PC-3 (cell line): ENCODE measurements around the gene ENTREP1. TPM values are rescaled to one million over a fixed set of nuclear protein-coding genes. Genes with fewer than 3 reads are reported as not detected.

Source experiments
- ATAC-seq: fragments of 200-7000 bp; cut with Tn5 transposase; 2 replicates; pipeline ENCODE4 v1.9.1; 2020; ENCODE audit warnings: mild to moderate bottlenecking, moderate library complexity
- BruUV-seq: library from RNA; stranded (reverse); fragments of 400-500 nt; replicated peaks from 2 replicates; lab custom pipeline; 2021; lab: Mats Ljungman, UMichigan
- CTCF ChIA-PET: fragments of 300-600 bp; sonication (Branson Sonifier 250); formaldehyde crosslinking; loops from one replicate; lab custom pipeline; 2022; ENCODE audit warnings: antibody characterized with exemption; lab: Charles Lee
- POLR2A ChIA-PET: fragments of 300-600 bp; sonication (Branson Sonifier 250); formaldehyde crosslinking; loops from one replicate; lab custom pipeline; 2022; ENCODE audit warnings: antibody characterized with exemption; ENCODE audit not compliant: unreplicated experiment; lab: Charles Lee
- DNase-seq: peaks from one replicate; pipeline ENCODE4 v3.0.0-alpha.2; 2015
- H2AFZ ChIP-seq: fragments of 300-600 bp; sonication (generic); 2 replicates; pipeline ENCODE4 v1.6.0; 2016; ENCODE audit warnings: antibody characterized with exemption, low read length
- H3F3A ChIP-seq: fragments of 300-600 bp; sonication (generic); one replicate; pipeline ENCODE4 v1.6.0; 2017; ENCODE audit warnings: antibody characterized with exemption, low read length, control low read depth, mild to moderate bottlenecking; ENCODE audit not compliant: unreplicated experiment
- H3K27ac ChIP-seq: fragments of 300-600 bp; sonication (generic); 2 replicates; pipeline ENCODE4 v1.5.1; 2016; ENCODE audit warnings: mild to moderate bottlenecking, low read length
- H3K27me3 ChIP-seq: fragments of 300-600 bp; sonication (generic); 2 replicates; pipeline ENCODE4 v1.6.1; 2016; ENCODE audit warnings: low read length, mixed read lengths
- H3K36me3 ChIP-seq: fragments of 300-600 bp; sonication (generic); 2 replicates; pipeline ENCODE4 v1.6.1; 2016; ENCODE audit warnings: low read depth, mixed run types, low read length, mixed read lengths
- H3K4me1 ChIP-seq: fragments of 300-600 bp; sonication (generic); 2 replicates; pipeline ENCODE4 v1.5.1; 2016; ENCODE audit warnings: low read length; ENCODE audit not compliant: insufficient read depth
- H3K4me2 ChIP-seq: fragments of 300-600 bp; sonication (generic); 2 replicates; pipeline ENCODE4 v1.6.0; 2016; ENCODE audit warnings: low read length
- H3K4me3 ChIP-seq: fragments of 300-600 bp; sonication (generic); 2 replicates; pipeline ENCODE4 v1.5.1; 2016; ENCODE audit warnings: mild to moderate bottlenecking, low read length, mixed read lengths
- H3K79me2 ChIP-seq: fragments of 300-600 bp; sonication (generic); 2 replicates; pipeline ENCODE4 v1.6.1; 2017; ENCODE audit warnings: low read length, mixed read lengths
- H3K9ac ChIP-seq: fragments of 300-600 bp; sonication (generic); 2 replicates; pipeline ENCODE4 v1.6.0; 2016; ENCODE audit warnings: mild to moderate bottlenecking, low read length
- H3K9me2 ChIP-seq: fragments of 300-600 bp; sonication (generic); replicated peaks from 2 replicates; pipeline ENCODE4 v1.6.1; 2016; ENCODE audit warnings: mixed run types, low read length, mixed read lengths
- H3K9me3 ChIP-seq: fragments of 300-600 bp; sonication (generic); 2 replicates; pipeline ENCODE4 v1.6.1; 2016; ENCODE audit warnings: low read length, mixed read lengths
- H4K20me1 ChIP-seq: fragments of 300-600 bp; sonication (generic); 2 replicates; pipeline ENCODE4 v1.6.1; 2016; ENCODE audit warnings: low read length, mixed read lengths
- CTCF ChIP-seq: fragments of 300-600 bp; sonication (generic); conservative IDR thresholded peaks from 2 replicates; pipeline ENCODE4 v1.5.1; 2017; ENCODE audit warnings: antibody characterized with exemption, low read depth, mild to moderate bottlenecking, low read length
- EZH2 ChIP-seq: fragments of 300-600 bp; sonication (generic); IDR thresholded peaks from one replicate; pipeline ENCODE4 v1.6.1; 2017; ENCODE audit warnings: antibody characterized with exemption, mild to moderate bottlenecking, low read length; ENCODE audit not compliant: unreplicated experiment
- EZH2phosphoT487 ChIP-seq: fragments of 300-600 bp; sonication (generic); IDR thresholded peaks from 2 replicates; pipeline ENCODE4 v1.6.1; 2018; ENCODE audit warnings: mild to moderate bottlenecking, antibody characterized with exemption, low read length, borderline replicate concordance
- intact Hi-C: fragments of 100-400 bp; cut with micrococcal nuclease; formaldehyde crosslinking; loops from 2 replicates; pipeline ENCODE4 v1.9.0; 2023
- total RNA-seq: library from RNA; depleted of rRNA; stranded (reverse); fragments of >200 nt; gene quantifications from 2 replicates; pipeline ENCODE4 v1.2.3, GENCODE V29; 2014

ENTREP1 gene
- total RNA-seq, 1 experiment from 2014 or later = 0.36 TPM

DNA sequence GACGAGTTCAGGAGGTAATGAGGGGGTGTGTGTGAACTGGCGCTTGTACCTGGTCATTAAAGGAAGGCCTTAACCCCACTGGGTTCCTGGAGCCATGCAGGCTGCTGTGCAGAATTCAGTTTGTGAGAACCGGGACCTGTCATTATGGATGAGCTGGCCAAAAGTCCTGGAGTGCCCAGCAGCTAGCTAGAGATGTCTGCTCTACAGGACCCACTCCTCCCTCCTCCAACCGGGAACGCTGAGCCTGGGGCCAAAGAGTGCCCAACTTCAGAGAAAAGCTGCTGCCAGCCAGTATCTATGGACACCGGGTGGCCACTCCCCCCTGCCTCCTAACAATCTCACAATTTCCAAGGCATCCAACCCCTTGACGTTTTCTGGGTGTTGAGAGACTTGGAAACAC, 1.2 kb downstream of the ENTREP1 start:
- DNase-seq (no peak), ATAC-seq (no peak)
- no peak overlapping the region for H3K4me3 ChIP-seq
- no peak overlapping the region for H2AFZ ChIP-seq
- H3K4me2 ChIP-seq = no peak overlapping the region
- peaks cover 28% of the 10 kb centered on the region for H3K27me3 ChIP-seq
- no peaks in the 10 kb centered on the region for H3K36me3 ChIP-seq
- H3K9ac ChIP-seq = no peak overlapping the region
- ChIA-PET POLR2A (no interaction called here), CTCF (no interaction called here)
- no peaks in the 10 kb centered on the region for H3K9me3 ChIP-seq
- no peaks in the 10 kb centered on the region for H3K4me1 ChIP-seq
- intact Hi-C loops = no loop called here
- no peaks in the 10 kb centered on the region for H3K79me2 ChIP-seq
- H4K20me1 ChIP-seq = no peaks in the 10 kb centered on the region
- H3K9me2 ChIP-seq = no peaks in the 10 kb centered on the region
- TF ChIP-seq CTCF (no peak), EZH2phosphoT487 (no peak), EZH2 (no peak)
- BruUV-seq = no TSS peak
- no peaks in the 10 kb centered on the region for H3F3A ChIP-seq
- H3K27ac ChIP-seq = no peak overlapping the region

DNA sequence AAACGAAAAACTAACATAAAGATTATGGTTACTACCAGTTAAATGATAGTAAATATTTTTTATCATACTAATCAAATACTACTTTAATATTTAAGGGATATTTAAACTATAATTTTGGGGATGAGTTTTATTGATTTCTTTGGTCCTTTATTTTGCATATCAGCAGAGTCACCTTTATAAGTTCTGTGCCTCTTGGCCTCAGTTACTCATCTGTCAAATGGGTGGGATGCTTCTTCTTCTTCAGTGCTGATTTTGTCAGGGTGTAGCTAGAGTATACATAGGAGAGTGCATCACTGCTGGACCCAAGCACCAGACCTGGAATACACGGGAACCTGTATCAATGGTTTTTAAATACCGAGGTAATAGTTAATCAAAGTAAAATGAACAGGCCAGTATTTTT, 5.6 kb downstream of the ENTREP1 start:
- intact Hi-C loops = no loop called here
- CTCF ChIA-PET = no interaction called here
- Histone ChIP-seq H3K9me2 (no peaks in the 10 kb centered on the region), H3K9ac (no peak overlapping the region), H3K4me2 (no peak overlapping the region), H3K36me3 (no peaks in the 10 kb centered on the region), H3K9me3 (no peaks in the 10 kb centered on the region), H3K4me3 (no peak overlapping the region), H4K20me1 (no peaks in the 10 kb centered on the region), H3K27me3 (peaks cover 16% of the 10 kb centered on the region), H3F3A (no peaks in the 10 kb centered on the region), H3K27ac (no peak overlapping the region), H3K79me2 (no peaks in the 10 kb centered on the region), H2AFZ (no peak overlapping the region), H3K4me1 (no peaks in the 10 kb centered on the region)
- DNase-seq (no peak), ATAC-seq (no peak)
- TF ChIP-seq CTCF (no peak), EZH2 (no peak), EZH2phosphoT487 (no peak)
- POLR2A ChIA-PET = no interaction called here
- BruUV-seq = no TSS peak

DNA sequence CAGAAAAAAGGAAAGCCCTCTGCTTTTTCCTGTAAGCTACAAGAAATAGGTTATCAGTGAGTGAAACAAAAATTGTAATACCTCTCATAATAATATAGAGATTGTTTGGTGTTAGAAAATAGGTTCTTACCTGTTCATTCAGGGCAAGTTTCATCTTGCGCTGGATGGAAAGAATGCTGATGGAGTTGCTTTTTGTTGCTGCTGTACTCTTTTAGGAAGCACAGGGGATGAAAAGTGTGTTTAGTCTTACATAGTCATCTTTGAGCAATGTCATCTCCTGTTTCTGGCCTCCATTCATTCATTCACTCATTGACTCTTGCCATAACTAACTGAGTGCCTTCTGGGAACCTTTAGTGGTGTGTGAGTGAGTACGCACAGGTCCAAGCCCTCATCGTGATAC, 6.4 kb downstream of the ENTREP1 start:
- no peak for ATAC-seq
- no peak for DNase-seq
- no TSS peak for BruUV-seq
- no peak overlapping the region for H3K27ac ChIP-seq
- no peak overlapping the region for H3K4me3 ChIP-seq
- no peaks in the 10 kb centered on the region for H3K4me1 ChIP-seq
- no peaks in the 10 kb centered on the region for H3K9me3 ChIP-seq
- no peaks in the 10 kb centered on the region for H4K20me1 ChIP-seq
- ChIA-PET CTCF (no interaction called here), POLR2A (no interaction called here)
- no peak for TF ChIP-seq EZH2phosphoT487
- TF ChIP-seq CTCF = no peak
- TF ChIP-seq EZH2 = no peak
- no peak overlapping the region for H2AFZ ChIP-seq
- peaks cover 8% of the 10 kb centered on the region; the same call in 1 of the 2 replicates for H3K27me3 ChIP-seq
- no peaks in the 10 kb centered on the region for H3K9me2 ChIP-seq
- no peaks in the 10 kb centered on the region for H3K79me2 ChIP-seq
- no peaks in the 10 kb centered on the region for H3K36me3 ChIP-seq
- no peak overlapping the region for H3K9ac ChIP-seq
- no peak overlapping the region for H3K4me2 ChIP-seq
- intact Hi-C loops = no loop called here
- H3F3A ChIP-seq = no peaks in the 10 kb centered on the region
